Panc1 (cell line): ENCODE measurements around the gene NR2E3. TPM values are rescaled to one million over a fixed set of nuclear protein-coding genes. Genes with fewer than 3 reads are reported as not detected.

Experiments used
- ATAC-seq: fragments of 200-7000 bp; cut with Tn5 transposase; 2 replicates; pipeline ENCODE4 v1.9.1; 2020; ENCODE audit warnings: mild to moderate bottlenecking, moderate library complexity
- Bru-seq: library from RNA; stranded (reverse); fragments of 400-500 nt; gene quantifications from one replicate; lab custom pipeline; 2021; lab: Mats Ljungman, UMichigan
- BruChase-seq, 2 experiments: library from RNA; stranded (reverse); fragments of 400-500 nt; gene quantifications; one replicate each; lab custom pipeline; 2021; lab: Mats Ljungman, UMichigan
- BruUV-seq: library from RNA; stranded (reverse); fragments of 400-500 nt; replicated peaks from 2 replicates; lab custom pipeline; 2021; lab: Mats Ljungman, UMichigan
- CTCF ChIA-PET: fragments of 300-600 bp; sonication (Branson Sonifier 250); formaldehyde crosslinking; loops from one replicate; lab custom pipeline; 2022; ENCODE audit warnings: antibody characterized with exemption; lab: Charles Lee
- POLR2A ChIA-PET: fragments of 300-600 bp; sonication (Branson Sonifier 250); formaldehyde crosslinking; loops from one replicate; lab custom pipeline; 2022; ENCODE audit warnings: antibody characterized with exemption; lab: Charles Lee
- DNase-seq: peaks from one replicate; pipeline ENCODE4 v3.0.0-alpha.2; 2010; ENCODE audit warnings: low read depth, low spot score
- H3K27ac ChIP-seq: 2 replicates; pipeline ENCODE4 v1.5.1; 2011; ENCODE audit warnings: mild to moderate bottlenecking, low read length, inconsistent platforms
- H3K27me3 ChIP-seq: fragments of 200-500 bp; sonication (Bioruptor generic); 2 replicates; pipeline ENCODE4 v1.6.0; 2014; ENCODE audit warnings: low read length, inconsistent platforms; ENCODE audit not compliant: control insufficient read depth, insufficient read depth
- H3K36me3 ChIP-seq: fragments of 200-500 bp; sonication (Bioruptor generic); 2 replicates; pipeline ENCODE4 v1.5.1; 2014; ENCODE audit warnings: inconsistent platforms, mild to moderate bottlenecking, low read length, moderate library complexity; ENCODE audit not compliant: control insufficient read depth, insufficient read depth
- H3K4me1 ChIP-seq: 2 replicates; pipeline ENCODE4 v1.5.1; 2011; ENCODE audit warnings: inconsistent platforms, mild to moderate bottlenecking, low read length, moderate library complexity; ENCODE audit not compliant: control insufficient read depth, insufficient read depth
- H3K4me3 ChIP-seq, 2 experiments: 2 replicates each; pipeline ENCODE4 v1.5.1; 2011 to 2012; ENCODE audit warnings: low read depth in 2 of 2, low read length in 2 of 2, mild to moderate bottlenecking in 2 of 2, inconsistent platforms in 1 of 2, moderate library complexity in 1 of 2
- H3K9me3 ChIP-seq: fragments of 200-500 bp; sonication (Bioruptor generic); 2 replicates; pipeline ENCODE4 v1.5.1; 2014; ENCODE audit warnings: low read depth, mild to moderate bottlenecking, inconsistent platforms, low read length, moderate library complexity; ENCODE audit not compliant: control insufficient read depth, insufficient read depth
- CTCF ChIP-seq: fragments of 450-650 bp; IDR thresholded peaks from 2 replicates; pipeline ENCODE4 v1.5.1; 2017; ENCODE audit warnings: mild to moderate bottlenecking
- POLR2AphosphoS5 ChIP-seq: IDR thresholded peaks from 2 replicates; pipeline ENCODE4 v1.6.1; 2012; ENCODE audit warnings: mild to moderate bottlenecking, low read depth, low read length, moderate library complexity
- REST ChIP-seq, 2 experiments: IDR thresholded peaks; 2 replicates each; pipeline ENCODE4 v1.6.1; 2011 to 2012; ENCODE audit warnings: low read depth in 2 of 2, control low read depth in 1 of 2, low read length in 1 of 2, mild to moderate bottlenecking in 1 of 2, moderate library complexity in 1 of 2; ENCODE audit not compliant: insufficient read depth in 1 of 2
- SIN3A ChIP-seq: IDR thresholded peaks from 2 replicates; pipeline ENCODE4 v1.6.1; 2012; ENCODE audit warnings: low read depth, mild to moderate bottlenecking, low read length, moderate library complexity, borderline replicate concordance; ENCODE audit not compliant: insufficient read depth
- TCF7L2 ChIP-seq: IDR thresholded peaks from 2 replicates; pipeline ENCODE4 v1.6.1; 2011; ENCODE audit warnings: mild to moderate bottlenecking, low read depth, low read length, inconsistent platforms
- in situ Hi-C: cut with HindIII; loops from 2 replicates; pipeline ENCODE4 v1.10.0; 2016; ENCODE audit warnings: low sequenced_read_pairs, low pct_unique_long_range_greater_than_20kb
- intact Hi-C: fragments of 100-400 bp; cut with micrococcal nuclease; formaldehyde crosslinking; loops from one replicate; pipeline ENCODE4 v1.10.0; 2022; ENCODE audit not compliant: unreplicated experiment
- long read RNA-seq: library from polyadenylated mRNA; unstranded; transcript quantifications from one replicate; pipeline ENCODE4 v2.0.0, GENCODE V29; 2021; ENCODE audit not compliant: unreplicated experiment
- polyA plus RNA-seq: library from polyadenylated mRNA; unstranded; fragments of >200 nt; gene quantifications from one replicate; pipeline ENCODE4 v1.2.1, GENCODE V29; 2012; ENCODE audit warnings: missing spikeins; ENCODE audit not compliant: insufficient read length
- total RNA-seq: library from RNA; stranded (reverse); gene quantifications from one replicate; pipeline ENCODE4 v1.2.1, GENCODE V29; 2021; ENCODE audit not compliant: unreplicated experiment

NR2E3 gene
- total RNA-seq: 0.98 TPM
- polyA plus RNA-seq: 0.27 TPM
- percentile 44 among the genes with signal in this experiment for Bru-seq, nascent RNA
- BruChase-seq, experiment 1, labeled RNA remaining after a 2-hour chase: percentile 47 among the genes with signal in this experiment
- percentile 43 among the genes with signal in this experiment for BruChase-seq, experiment 2, labeled RNA remaining after a 6-hour chase
- long read RNA-seq: 0 reads

- in situ Hi-C loops (no loop called here), intact Hi-C loops (no loop called here)
- no peaks in the 10 kb centered on the region for H3K27me3 ChIP-seq
- no peak for TF ChIP-seq POLR2AphosphoS5
- TF ChIP-seq TCF7L2: no peak
- no peak for TF ChIP-seq CTCF
- no peak for TF ChIP-seq SIN3A
- TF ChIP-seq REST (IDR thresholded peaks at IDR 0.05; ENCODE audit: insufficient read depth in 1 of 2, low read depth in 2 of 2, low read length in 1 of 2): no peak
- no TSS peak for BruUV-seq
- CTCF ChIA-PET: no interaction called here
- no peaks in the 10 kb centered on the region for H3K9me3 ChIP-seq
- ATAC-seq (peak; percentile 47), DNase-seq (no peak)
- peaks cover 9% of the 10 kb centered on the region for H3K4me1 ChIP-seq
- H3K36me3 ChIP-seq: no peaks in the 10 kb centered on the region
- H3K27ac ChIP-seq: no peak within 1 kb of the TSS
- POLR2A ChIA-PET: interaction anchor here (0.6 kb wide), 1 partner anchor 47 kb away, joined by 3 read pairs; no protein-coding TSS in a partner anchor
- H3K4me3 ChIP-seq: no peak within 1 kb of the TSS
Measured at GRCh38 chr15:71810256-71811035, at the start of gene NR2E3. TSS of gene NR2E3 (plus strand) at chr15:71810554. CDS start at chr15:71810744, 190 bp downstream.

DNA sequence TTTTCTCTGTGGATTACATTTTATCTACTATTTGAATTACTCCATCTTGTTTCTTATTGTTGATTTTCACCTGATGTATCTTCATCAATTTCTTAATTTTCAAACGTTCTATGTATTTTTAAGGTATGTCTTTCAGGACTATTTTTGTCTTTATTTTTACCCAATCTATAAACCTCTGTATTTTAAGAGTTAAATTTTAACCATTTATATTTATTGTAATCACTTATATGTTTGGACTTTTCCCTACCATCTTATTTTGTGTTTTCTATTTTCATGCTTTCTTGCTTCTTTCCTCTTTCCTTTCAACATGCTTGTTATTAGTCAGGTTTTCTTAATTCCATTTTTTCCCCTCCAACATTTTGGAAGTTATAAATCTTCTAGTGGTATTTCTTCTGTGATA is 49.5 kb upstream of the NR2E3 start:
- Histone ChIP-seq H3K4me1 (no peaks in the 10 kb centered on the region), H3K36me3 (no peaks in the 10 kb centered on the region), H3K9me3 (peaks cover 28% of the 10 kb centered on the region; the same call in 1 of the 2 replicates), H3K27me3 (no peaks in the 10 kb centered on the region), H3K27ac (no peak overlapping the region), H3K4me3 (no peak overlapping the region)
- no peak for ATAC-seq
- in situ Hi-C loops: no loop called here
- ChIA-PET CTCF (no interaction called here), POLR2A (no interaction called here)
- intact Hi-C loops: no loop called here
- TF ChIP-seq POLR2AphosphoS5 (no peak), CTCF (no peak), REST (IDR thresholded peaks at IDR 0.05; ENCODE audit: insufficient read depth in 1 of 2, low read depth in 2 of 2, low read length in 1 of 2) (no peak), TCF7L2 (no peak), SIN3A (no peak)
- no TSS peak for BruUV-seq
- no peak for DNase-seq
